GM19468 (cell line): ENCODE data around the gene CCDC106.

Source experiments
- ATAC-seq: cut with Tn5 transposase; IDR thresholded peaks from one replicate; pipeline ENCODE4 v1.9.1; 2021; ENCODE audit warnings: mild to moderate bottlenecking, moderate library complexity, moderate number of reproducible peaks; ENCODE audit not compliant: unreplicated experiment; ENCODE audit errors: extremely low read depth

The CCDC106 gene

GRCh38 chr19:55692681-55693081 is 44.7 kb downstream of the CCDC106 start:
- no peak for ATAC-seq

GRCh38 chr19:55693336-55693974 is 45.4 kb downstream of the CCDC106 start:
- no peak for ATAC-seq

GRCh38 chr19:55694241-55694655 is 46.2 kb downstream of the CCDC106 start:
- ATAC-seq = no peak

GRCh38 chr19:55694656-55695491 is 46.9 kb downstream of the CCDC106 start:
- ATAC-seq = no peak

DNA sequence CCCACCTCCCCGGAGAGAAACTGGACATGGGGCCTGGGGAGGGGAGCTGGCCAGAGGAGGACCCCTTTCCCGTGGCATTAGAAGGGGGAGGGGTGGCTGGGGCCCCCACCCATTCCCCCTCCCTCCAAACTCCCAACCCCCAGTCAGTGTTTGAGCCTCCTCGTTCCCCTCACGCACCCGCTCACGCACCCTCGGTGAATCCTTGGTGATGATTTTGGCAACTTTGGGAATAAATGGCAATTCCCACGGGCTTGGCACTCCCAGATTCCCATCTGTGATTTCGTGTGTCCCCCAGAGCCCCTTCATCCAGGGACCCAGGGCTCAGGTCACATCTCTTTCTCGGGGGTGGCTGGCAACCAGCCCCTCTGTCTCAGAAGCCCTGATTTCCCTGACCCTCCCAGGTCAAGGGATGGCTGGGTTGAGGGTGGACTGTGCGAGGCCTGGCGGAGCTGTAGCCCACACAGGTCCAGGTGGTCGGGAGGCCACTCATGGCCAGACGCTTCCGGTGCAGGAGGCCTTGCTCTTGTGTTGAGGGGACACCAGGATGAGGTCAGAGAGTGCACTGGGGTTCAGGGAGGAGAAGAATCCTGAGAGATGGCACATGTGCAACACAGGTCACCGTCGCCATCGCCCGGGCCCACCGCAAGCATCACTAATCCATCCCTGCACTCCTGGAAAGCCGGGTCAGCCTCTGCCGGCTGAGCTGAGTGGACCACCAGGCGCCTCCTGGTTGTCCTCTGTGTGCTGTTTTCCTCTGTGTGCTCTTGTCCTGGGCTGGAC is 47.7 kb downstream of the CCDC106 start:
- ATAC-seq = no peak

DNA sequence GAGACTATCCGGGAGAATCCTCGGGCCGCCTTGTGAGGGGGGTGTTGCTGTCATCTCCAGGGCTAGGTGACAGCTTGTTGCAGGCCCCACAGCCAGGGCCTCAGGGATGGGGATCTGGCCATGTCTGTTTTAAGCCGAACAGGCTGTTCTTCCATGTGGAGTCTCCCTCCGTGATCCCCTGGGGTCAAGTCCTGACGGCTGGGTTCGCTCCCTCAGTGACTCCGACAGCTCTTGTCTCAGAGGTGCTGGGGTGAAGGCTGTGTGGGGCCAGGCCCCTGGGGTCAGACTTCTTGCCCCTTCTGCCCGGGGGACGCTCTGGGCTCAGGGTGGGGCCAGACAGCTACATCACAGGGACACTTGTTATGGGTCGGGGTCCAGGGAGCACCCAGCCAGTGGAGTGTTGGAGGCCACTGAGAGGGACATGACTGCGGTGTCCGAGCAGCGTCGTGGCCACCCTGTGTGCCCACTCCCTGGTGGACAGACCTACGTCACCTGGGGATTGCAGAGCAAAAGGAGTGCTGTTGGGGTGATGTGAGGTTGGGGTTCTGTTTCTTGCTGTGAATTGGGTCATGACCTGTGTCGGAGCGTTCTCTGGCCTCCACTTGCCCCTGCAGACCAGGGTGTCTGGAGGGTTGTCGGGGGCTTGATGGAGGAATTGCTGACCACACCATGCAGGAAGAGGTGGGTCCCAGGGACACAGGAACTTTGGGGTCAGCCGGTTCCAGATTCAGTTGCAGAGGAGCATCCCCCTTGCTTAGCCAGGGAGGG is 48.5 kb downstream of the CCDC106 start:
- ATAC-seq = no peak

DNA sequence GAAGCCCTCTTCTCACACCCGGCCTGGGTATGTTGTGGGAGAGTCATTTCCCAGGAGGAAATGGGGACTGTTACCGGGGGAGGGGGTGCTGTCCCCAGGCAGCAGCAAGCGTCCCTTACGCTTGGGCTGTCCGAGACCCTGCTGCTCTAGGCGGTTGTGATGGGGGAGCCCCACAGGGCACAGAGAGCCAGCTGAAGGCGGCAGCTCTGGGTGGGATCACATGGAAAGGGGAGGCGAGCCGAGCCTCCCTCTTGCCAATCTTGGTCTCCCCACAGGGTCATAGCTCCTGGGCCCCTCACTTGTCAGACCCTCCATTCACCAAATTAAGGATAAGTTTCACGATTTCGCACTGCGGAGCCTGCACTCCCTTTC is 49.0 kb downstream of the CCDC106 start:
- ATAC-seq = no peak

DNA sequence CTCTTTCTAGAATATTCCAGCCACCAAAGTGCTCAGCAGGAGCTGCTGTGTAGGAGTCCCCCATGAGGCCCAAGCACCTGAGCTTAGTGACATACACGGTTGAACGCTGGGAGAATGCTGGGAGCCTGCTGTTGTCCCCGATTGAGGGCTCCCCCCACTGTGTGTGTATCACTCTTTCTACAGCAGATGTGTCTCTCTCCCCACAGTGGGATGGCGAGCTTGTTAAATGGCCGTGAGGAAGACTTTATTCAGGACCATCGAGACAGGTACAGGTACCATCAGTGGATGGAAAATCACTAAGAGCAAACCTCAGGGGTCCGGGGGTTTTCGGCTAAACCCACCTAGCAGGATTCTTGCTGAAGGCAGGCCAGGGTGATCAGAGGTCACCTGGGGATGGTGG is 49.7 kb downstream of the CCDC106 start:
- no peak for ATAC-seq

DNA sequence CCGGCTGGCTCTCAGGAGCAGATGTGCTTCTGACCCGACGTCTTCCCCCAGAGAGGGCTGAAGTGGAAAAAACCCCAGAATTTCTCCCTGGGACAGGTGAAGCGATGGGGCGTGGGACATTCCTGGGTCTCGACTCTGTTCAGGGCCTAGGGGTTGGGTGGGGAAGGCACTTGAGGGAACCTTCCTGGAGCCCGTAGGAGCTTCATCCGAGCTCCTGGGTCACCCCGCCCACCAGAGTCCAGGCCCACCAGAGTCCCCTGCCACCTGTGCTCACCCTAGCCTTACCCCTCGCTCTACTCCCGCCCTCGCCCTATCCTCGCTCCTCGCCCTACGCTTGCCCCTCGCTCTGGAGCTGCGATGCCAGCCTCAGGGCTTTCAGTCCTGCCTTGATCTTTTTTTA is 50.2 kb downstream of the CCDC106 start:
- ATAC-seq = no peak

- ATAC-seq = no peak
Observed at GRCh38 chr19:55699221-55699620, 51.2 kb downstream of the CCDC106 start.

- no peak for ATAC-seq
Observed at GRCh38 chr19:55700813-55701212, 52.8 kb downstream of the CCDC106 start.

DNA sequence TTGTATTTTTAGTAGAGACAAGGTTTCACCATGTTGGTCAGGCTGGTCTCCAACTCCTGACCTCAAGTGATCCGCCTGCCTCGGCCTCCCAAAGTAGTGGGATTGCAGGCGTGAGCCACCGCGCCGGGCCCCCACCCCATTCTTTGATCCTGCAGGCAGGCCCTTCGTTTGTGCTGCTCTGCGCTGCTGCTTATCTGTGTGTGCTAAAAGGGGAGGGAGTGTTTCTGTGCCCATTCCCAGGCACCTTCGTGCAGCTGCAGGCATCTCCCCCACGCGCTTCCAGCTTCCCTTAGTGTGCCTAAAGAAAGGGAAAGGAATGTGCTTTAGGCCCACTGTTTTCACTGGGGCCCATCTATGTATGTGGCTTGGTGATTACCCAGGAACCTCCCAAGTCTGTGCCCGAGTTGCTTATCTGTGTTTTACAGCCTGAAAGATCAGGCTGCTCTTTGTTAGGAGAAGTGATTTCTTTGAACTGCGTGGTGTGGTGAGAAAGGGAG is 54.2 kb downstream of the CCDC106 start:
- ATAC-seq = no peak
